GM12872 (cell line): Measurements from ENCODE around the gene AMMECR1.
A peak's percentile ranks its signal among the peaks of the same experiment; 100 is the strongest.

Experiments used
- CTCF ChIP-seq: IDR thresholded peaks from 3 replicates; pipeline ENCODE4 v1.5.1; 2011; ENCODE audit warnings: low read depth, mild to moderate bottlenecking, low read length, moderate library complexity; ENCODE audit not compliant: insufficient read depth

Gene AMMECR1

GRCh38 chrX:110155759-110156158 lies 162.1 kb downstream of the AMMECR1 start:
- TF ChIP-seq CTCF = no peak

- TF ChIP-seq CTCF = no peak
These were observed 164.0 kb downstream of the AMMECR1 start for GRCh38 chrX:110153896-110154295.

- TF ChIP-seq CTCF = no peak
These were observed 164.6 kb downstream of the AMMECR1 start for GRCh38 chrX:110153244-110153643.

GRCh38 chrX:110146521-110146920 lies 171.4 kb downstream of the AMMECR1 start:
- TF ChIP-seq CTCF = peak; percentile 63

- peak; percentile 60 for TF ChIP-seq CTCF
These were observed 172.0 kb downstream of the AMMECR1 start for GRCh38 chrX:110145854-110146253.

GRCh38 chrX:110145311-110145710 lies 172.6 kb downstream of the AMMECR1 start:
- no peak for TF ChIP-seq CTCF
